CD4-positive, alpha-beta T cell treated with Interleukin-10 for 1 hour (primary cell): ENCODE measurements around the gene PDZRN4.

Experiments used
- DNase-seq: peaks from one replicate; pipeline ENCODE4 v3.0.0-alpha.2; 2020

The PDZRN4 gene

GRCh38 chr12:41462312-41462711 is 274.2 kb downstream of the PDZRN4 start:
- no peak for DNase-seq

GRCh38 chr12:41465526-41465925 is 277.4 kb downstream of the PDZRN4 start:
- DNase-seq = no peak

- no peak for DNase-seq
These were observed 278.2 kb downstream of the PDZRN4 start for GRCh38 chr12:41466300-41466699.

- DNase-seq = no peak
These were observed 278.7 kb downstream of the PDZRN4 start for GRCh38 chr12:41466802-41467201.

GRCh38 chr12:41467591-41468325 is 279.6 kb downstream of the PDZRN4 start:
- DNase-seq = no peak

GRCh38 chr12:41468341-41468740 is 280.2 kb downstream of the PDZRN4 start:
- no peak for DNase-seq

GRCh38 chr12:41468756-41469155 is 280.6 kb downstream of the PDZRN4 start:
- no peak for DNase-seq

GRCh38 chr12:41473441-41473840 is 285.3 kb downstream of the PDZRN4 start:
- no peak for DNase-seq

- DNase-seq = no peak
These were observed 285.9 kb downstream of the PDZRN4 start for GRCh38 chr12:41474001-41474400.

GRCh38 chr12:41476499-41477439 is 288.6 kb downstream of the PDZRN4 start:
- no peak for DNase-seq

- no peak for DNase-seq
These were observed 291.3 kb downstream of the PDZRN4 start for GRCh38 chr12:41479426-41479825.

GRCh38 chr12:41485203-41485602 is 297.1 kb downstream of the PDZRN4 start:
- no peak for DNase-seq

- DNase-seq = no peak
These were observed 298.6 kb downstream of the PDZRN4 start for GRCh38 chr12:41486718-41487117.

- DNase-seq = no peak
These were observed 307.9 kb downstream of the PDZRN4 start for GRCh38 chr12:41496009-41496408.

- DNase-seq = no peak
These were observed 309.3 kb downstream of the PDZRN4 start for GRCh38 chr12:41497409-41497808.

- DNase-seq = no peak
These were observed 316.9 kb downstream of the PDZRN4 start for GRCh38 chr12:41504976-41505375.

- DNase-seq = no peak
These were observed 319.2 kb downstream of the PDZRN4 start for GRCh38 chr12:41507286-41507685.

- DNase-seq = no peak
These were observed 321.3 kb downstream of the PDZRN4 start for GRCh38 chr12:41509271-41510055.

GRCh38 chr12:41510470-41510869 is 322.4 kb downstream of the PDZRN4 start:
- DNase-seq = no peak

- DNase-seq = no peak
These were observed 323.1 kb downstream of the PDZRN4 start for GRCh38 chr12:41511247-41511646.

GRCh38 chr12:41512497-41512896 is 324.4 kb downstream of the PDZRN4 start:
- DNase-seq = no peak

GRCh38 chr12:41514021-41514777 is 326.1 kb downstream of the PDZRN4 start:
- DNase-seq = no peak
